GM10847 (cell line): ENCODE results near the gene EIF1B.

Experiments used
- POLR2A ChIP-seq: IDR thresholded peaks from 2 replicates; pipeline ENCODE4 v1.6.1; 2011; ENCODE audit not compliant: insufficient read length; ENCODE audit errors: extremely low read depth

EIF1B gene

GRCh38 chr3:40329071-40329470 lies 19.6 kb downstream of the EIF1B start:
- no peak for TF ChIP-seq POLR2A

GRCh38 chr3:40332684-40333083 lies 23.2 kb downstream of the EIF1B start:
- no peak for TF ChIP-seq POLR2A

GRCh38 chr3:40333416-40333815 lies 23.9 kb downstream of the EIF1B start:
- no peak for TF ChIP-seq POLR2A

- no peak for TF ChIP-seq POLR2A
Measured at GRCh38 chr3:40333852-40334251, 24.3 kb downstream of the EIF1B start.

- TF ChIP-seq POLR2A = no peak
Measured at GRCh38 chr3:40336101-40336500, 26.6 kb downstream of the EIF1B start.

- no peak for TF ChIP-seq POLR2A
Measured at GRCh38 chr3:40336511-40337135, 27.1 kb downstream of the EIF1B start.

GRCh38 chr3:40337136-40338108 lies 27.9 kb downstream of the EIF1B start:
- TF ChIP-seq POLR2A = no peak

- TF ChIP-seq POLR2A = no peak
Measured at GRCh38 chr3:40339871-40340270, 30.4 kb downstream of the EIF1B start.

- no peak for TF ChIP-seq POLR2A
Measured at GRCh38 chr3:40340541-40341170, 31.1 kb downstream of the EIF1B start.

GRCh38 chr3:40341671-40342070 lies 32.2 kb downstream of the EIF1B start:
- no peak for TF ChIP-seq POLR2A

GRCh38 chr3:40350529-40350928 lies 41.0 kb downstream of the EIF1B start:
- TF ChIP-seq POLR2A = no peak

- no peak for TF ChIP-seq POLR2A
Measured at GRCh38 chr3:40355410-40355809, 45.9 kb downstream of the EIF1B start.

GRCh38 chr3:40358454-40358853 lies 48.9 kb downstream of the EIF1B start:
- no peak for TF ChIP-seq POLR2A
